ENCODE measurements around the gene FSTL4. TPM values are rescaled to one million over a fixed set of nuclear protein-coding genes. Genes with fewer than 3 reads are reported as not detected.
"Not testable (repeated sequence)": the region's sequence is repeated elsewhere in the genome, so short reads cannot be mapped to it uniquely, and the experiment has no call there.

The FSTL4 gene
- total RNA-seq, 1 donor from 2014 or later = 0.67 TPM

GRCh38 chr5:133397348-133397747, 215.0 kb downstream of the FSTL4 start:
- Histone ChIP-seq H3K4me1 (no peaks in the 10 kb centered on the region), H3K4me3 (no peak overlapping the region), H3K36me3 (no peaks in the 10 kb centered on the region), H3K27me3 (no peaks in the 10 kb centered on the region), H3K27ac (no peak overlapping the region), H3K9me3 (no peaks in the 10 kb centered on the region)
- intact Hi-C loops (cut with DNase I) = no loop called here
- no peak for TF ChIP-seq CTCF (IDR thresholded peaks at IDR 0.05)
- DNase-seq (no peak), ATAC-seq (no peak)

DNA sequence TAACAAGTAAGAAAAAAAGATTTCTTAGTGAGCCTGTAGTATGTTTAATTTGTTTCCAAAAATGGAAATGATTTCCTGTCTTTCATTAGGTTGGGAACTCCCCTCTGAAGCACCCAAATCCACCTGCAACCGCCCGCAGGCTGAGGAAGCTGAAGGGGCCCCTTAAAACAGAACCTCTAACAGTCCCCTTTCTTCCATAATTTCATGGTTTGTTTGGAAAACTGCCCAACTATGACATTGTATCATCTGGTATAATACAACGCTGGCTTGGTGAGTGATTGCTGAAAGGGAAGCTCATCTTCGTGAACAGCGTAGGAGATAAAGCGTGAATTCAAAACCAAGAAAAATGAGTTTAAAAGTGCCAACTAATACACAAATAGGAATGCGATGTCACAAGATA, 215.5 kb downstream of the FSTL4 start:
- Histone ChIP-seq H3K27ac (no peak overlapping the region), H3K27me3 (no peaks in the 10 kb centered on the region), H3K36me3 (no peaks in the 10 kb centered on the region), H3K4me3 (no peak overlapping the region), H3K4me1 (no peaks in the 10 kb centered on the region), H3K9me3 (no peaks in the 10 kb centered on the region)
- intact Hi-C loops (cut with DNase I) = no loop called here
- ATAC-seq = no peak
- DNase-seq = no peak
- no peak for TF ChIP-seq CTCF (IDR thresholded peaks at IDR 0.05)

DNA sequence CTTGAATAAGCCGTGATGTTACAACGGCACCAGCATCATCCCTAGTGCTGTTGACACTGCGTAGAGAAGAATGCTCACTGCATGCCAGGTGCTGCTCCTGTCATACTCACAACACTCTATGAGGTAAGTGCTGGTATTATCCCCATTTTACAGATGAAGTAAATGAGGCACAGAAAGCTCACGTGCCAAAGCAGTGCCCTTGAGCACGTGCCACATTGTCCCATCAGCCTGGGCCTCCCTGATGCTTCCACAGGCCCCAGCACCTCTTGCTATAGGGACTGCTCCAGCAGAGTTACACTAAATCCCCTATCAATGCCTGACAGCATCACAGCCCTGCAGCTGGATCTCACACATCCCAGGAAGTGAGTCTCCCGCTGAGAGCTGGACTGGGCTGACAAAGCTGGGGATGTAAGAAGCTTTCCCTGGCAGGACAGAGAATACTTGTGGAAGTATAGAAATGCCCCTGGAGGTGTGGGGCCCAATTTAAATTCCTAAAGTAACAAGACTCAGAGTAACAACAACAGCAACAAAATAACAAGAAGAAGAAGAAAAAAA, 216.1 kb downstream of the FSTL4 start:
- TF ChIP-seq CTCF (IDR thresholded peaks at IDR 0.05) = no peak
- Histone ChIP-seq H3K27ac (no peak overlapping the region), H3K4me1 (no peaks in the 10 kb centered on the region), H3K4me3 (no peak overlapping the region), H3K36me3 (no peaks in the 10 kb centered on the region), H3K9me3 (no peaks in the 10 kb centered on the region), H3K27me3 (no peaks in the 10 kb centered on the region)
- intact Hi-C loops (cut with DNase I) = no loop called here
- no peak for ATAC-seq
- no peak for DNase-seq

DNA sequence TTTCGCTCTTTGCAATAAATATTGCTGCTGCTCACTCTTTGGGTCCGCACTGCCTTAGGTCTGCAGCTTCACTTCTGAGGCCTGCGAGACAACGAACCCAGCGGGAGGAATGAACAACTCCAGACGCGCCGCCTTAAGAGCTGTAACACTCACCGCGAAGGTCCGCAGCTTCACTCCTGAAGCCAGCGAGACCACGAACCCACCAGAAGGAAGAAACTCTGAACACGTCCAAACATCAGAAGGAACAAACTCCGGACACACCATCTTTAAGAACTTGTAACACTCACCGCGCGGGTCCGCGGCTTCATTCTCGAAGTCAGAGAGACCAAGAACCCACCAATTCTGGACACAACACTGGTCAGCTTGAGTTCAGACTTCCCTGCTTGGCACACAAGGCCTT, 217.1 kb downstream of the FSTL4 start:
- ATAC-seq; H3K4me3 ChIP-seq; H3K27me3 ChIP-seq; H3K4me1 ChIP-seq; H3K36me3 ChIP-seq; H3K27ac ChIP-seq; intact Hi-C loops (cut with DNase I); H3K9me3 ChIP-seq; DNase-seq: not testable (repeated sequence)

- ATAC-seq; intact Hi-C loops (cut with DNase I); H3K27me3 ChIP-seq; H3K27ac ChIP-seq; H3K36me3 ChIP-seq; H3K4me1 ChIP-seq; H3K4me3 ChIP-seq; DNase-seq; H3K9me3 ChIP-seq: not testable (repeated sequence)
These were observed 217.9 kb downstream of the FSTL4 start for GRCh38 chr5:133394477-133394817.

- no peak for TF ChIP-seq CTCF (IDR thresholded peaks at IDR 0.05)
- Histone ChIP-seq H3K36me3 (no peaks in the 10 kb centered on the region), H3K4me3 (no peak overlapping the region), H3K4me1 (no peaks in the 10 kb centered on the region), H3K27ac (no peak overlapping the region), H3K27me3 (no peaks in the 10 kb centered on the region), H3K9me3 (no peaks in the 10 kb centered on the region)
- no peak for DNase-seq
- intact Hi-C loops (cut with DNase I) = no loop called here
- ATAC-seq = no peak
These were observed 218.4 kb downstream of the FSTL4 start for GRCh38 chr5:133393776-133394476.

DNA sequence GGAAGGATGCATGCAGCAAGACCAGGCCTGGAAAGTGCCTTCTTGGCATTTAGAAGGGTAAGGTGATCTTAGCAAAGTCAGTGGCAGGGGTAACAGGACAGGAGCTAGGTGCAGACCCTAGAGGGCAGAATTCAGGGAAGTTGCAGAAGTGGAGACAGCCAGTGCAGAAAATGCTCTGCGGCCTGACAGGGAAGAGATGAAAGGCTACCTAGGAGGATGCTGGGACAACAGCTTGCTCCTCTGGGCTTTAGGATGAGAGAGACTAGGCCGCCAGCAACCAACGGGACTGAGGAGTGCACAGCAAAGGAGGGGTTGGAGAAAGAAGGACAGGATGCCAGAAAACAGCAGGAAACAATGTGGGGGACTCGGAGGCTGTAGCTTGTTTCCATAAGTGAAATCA, 219.9 kb downstream of the FSTL4 start:
- H3K4me3 ChIP-seq = no peak overlapping the region
- H3K36me3 ChIP-seq = no peaks in the 10 kb centered on the region
- no peaks in the 10 kb centered on the region for H3K9me3 ChIP-seq
- DNase-seq (no peak), ATAC-seq (no peak)
- no peaks in the 10 kb centered on the region for H3K4me1 ChIP-seq
- intact Hi-C loops (cut with DNase I) = no loop called here
- TF ChIP-seq CTCF (IDR thresholded peaks at IDR 0.05) = no peak
- no peak overlapping the region for H3K27ac ChIP-seq
- no peaks in the 10 kb centered on the region for H3K27me3 ChIP-seq
